TTC549 (cell line): ENCODE results near the gene AUTS2.

Source experiments
- FAIRE-seq: peaks from 2 replicates; lab custom pipeline; 2012; peaks lifted over from hg19 to GRCh38; lab: Jason Lieb, UNC

AUTS2 gene

DNA sequence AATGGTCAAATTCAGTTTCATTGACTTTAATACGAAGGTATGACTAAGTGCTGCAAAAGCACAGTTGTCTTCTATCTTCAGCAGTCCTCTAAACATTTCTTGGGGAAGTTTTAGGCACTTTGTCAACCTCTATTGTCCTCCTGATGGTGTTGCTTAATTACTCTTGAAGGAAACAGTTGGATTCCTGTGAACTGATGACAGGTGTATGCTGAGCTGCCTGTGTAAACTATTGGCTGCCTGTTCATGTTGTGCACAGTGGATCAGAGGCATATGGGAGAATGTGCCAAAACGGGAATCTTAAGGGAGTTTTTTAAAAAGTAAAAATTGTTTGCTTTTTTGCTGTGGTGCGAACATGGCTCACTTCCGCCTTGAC, 221.0 kb downstream of the AUTS2 start:
- no peak for FAIRE-seq

GRCh38 chr7:69820479-69821192, 222.4 kb downstream of the AUTS2 start:
- no peak for FAIRE-seq

- FAIRE-seq: no peak
Observed at GRCh38 chr7:69822386-69822785, 224.1 kb downstream of the AUTS2 start.

- FAIRE-seq: no peak
Observed at GRCh38 chr7:69823151-69823744, 225.0 kb downstream of the AUTS2 start.

DNA sequence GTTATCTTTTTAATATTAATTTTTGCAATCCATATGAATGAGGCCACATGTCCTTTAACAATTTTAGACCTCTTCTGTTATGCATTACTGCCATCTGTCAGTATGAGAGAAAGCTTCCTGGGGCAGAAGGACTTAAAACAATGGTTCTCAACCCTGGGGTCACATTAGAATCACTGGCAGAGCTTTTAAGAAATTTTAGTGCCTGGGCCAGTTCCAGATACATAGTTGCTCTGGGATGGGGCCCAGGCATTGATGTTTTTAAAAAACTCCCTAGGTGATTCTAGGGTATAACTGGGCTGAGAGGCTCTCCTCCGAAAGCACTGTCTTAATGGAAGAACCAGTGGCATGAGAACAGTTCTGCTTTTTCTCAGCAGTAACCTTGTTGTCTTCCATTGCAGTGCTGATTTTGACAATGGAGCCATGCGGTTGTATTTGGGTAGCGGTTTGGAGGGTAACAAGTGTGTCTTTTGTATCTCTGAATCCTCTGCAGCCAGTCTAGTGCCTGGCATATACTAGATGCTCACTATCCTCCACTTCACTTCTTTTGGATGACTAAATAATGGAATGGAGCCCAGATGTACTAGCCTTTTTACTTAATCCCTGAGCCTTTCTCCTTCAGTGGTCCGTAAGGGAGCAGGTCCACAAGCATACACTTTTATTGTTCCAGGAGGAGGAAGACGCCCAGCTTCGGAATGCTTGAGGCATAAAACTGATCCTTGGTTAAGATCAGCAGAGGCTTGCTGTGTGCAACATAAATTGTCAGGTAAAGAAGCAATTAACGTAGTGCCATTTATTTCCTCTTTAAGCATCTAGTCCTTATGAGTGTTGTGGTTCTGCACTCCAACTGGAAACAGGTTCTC, 227.1 kb downstream of the AUTS2 start:
- FAIRE-seq: no peak

DNA sequence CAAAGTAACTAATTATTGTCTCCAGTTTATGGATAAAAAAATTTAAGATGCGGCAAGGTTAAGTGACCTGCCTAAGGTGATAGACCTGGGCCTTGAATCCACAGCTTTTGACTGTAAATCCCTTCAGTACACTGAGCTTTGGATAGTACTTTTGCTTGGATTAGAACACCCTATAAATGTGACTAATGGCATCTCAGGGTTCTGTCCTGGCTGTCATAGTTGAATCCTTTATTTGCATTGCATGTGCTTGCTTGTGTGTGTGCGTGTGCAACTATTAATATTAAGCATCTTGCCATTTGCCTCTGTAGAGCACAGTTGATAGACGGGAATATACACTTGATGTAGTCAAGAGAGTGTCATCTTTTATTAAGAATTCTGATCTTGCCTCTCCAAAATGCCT, 228.0 kb downstream of the AUTS2 start:
- no peak for FAIRE-seq

- no peak for FAIRE-seq
Observed at GRCh38 chr7:69827140-69827539, 228.9 kb downstream of the AUTS2 start.

DNA sequence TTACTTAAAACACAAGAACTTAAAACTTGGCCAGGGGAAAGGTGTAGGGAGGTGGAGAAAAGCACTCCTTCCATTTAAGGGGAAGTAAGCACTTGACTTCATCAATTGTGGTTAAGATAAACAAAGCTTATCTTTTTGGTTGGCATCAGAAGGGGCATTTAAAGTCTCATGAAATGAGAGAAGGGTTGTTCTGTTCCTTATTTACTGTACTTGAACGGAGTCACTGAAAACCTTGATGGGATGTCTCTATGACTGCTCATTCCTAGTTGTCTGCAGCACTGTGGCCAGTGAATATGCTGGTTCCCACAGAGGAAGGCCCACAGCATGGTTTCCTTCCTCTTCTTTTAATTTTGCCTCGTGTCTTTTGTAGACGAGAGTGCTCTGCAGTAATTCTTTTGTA, 229.3 kb downstream of the AUTS2 start:
- FAIRE-seq: no peak

DNA sequence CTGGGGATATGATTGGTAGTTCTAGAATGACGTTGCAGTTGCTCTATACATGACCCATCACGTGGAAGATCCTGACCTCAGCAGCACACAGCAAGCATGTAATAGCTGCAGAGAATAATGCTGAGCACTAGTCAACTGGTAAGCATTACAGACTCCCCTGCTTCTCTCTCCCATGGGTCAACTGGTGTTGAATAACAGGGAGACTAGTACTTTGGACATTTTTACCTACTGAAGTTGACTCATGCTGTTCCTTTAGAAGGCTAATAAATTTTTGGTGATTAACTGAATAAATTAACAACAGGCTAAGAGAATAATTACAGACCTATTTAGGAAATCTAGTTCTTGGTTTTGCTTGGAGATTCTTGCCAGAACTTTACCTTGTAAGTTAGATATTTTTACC, 234.1 kb downstream of the AUTS2 start:
- no peak for FAIRE-seq

- no peak for FAIRE-seq
Observed at GRCh38 chr7:69833964-69834363, 235.7 kb downstream of the AUTS2 start.

- no peak for FAIRE-seq
Observed at GRCh38 chr7:69836702-69837101, 238.4 kb downstream of the AUTS2 start.

DNA sequence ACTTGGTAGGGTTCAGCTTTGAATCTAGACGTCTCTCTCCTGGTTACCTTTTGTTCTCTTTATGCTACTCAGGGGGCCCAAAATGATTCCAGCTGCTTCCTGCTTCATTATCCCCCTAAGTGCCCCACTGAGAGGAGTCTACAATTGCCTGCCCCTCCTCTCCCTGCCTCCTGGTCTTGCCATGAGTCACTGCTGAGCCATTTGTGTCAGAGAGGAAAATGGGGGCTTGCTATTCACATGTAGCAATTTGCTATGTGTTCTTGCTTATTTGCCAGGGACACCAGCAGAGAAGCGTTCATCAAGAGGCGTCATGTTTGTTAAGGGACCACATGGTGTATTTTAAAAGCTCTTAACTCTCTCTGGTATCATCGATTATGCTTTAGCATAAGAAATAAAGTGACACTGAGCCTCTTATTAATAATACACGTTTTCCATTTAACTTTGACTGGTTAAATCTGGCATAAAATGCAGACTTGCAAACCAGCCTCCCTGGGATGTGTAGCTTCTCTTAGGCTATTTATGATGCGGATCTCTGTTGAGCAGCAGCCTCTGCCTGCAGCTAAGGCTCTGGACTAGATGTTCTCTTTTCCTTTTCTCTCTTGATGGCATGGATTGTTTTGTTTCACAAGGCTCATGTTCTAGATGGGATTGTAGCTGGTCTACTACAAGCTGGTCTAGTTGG, 239.3 kb downstream of the AUTS2 start:
- FAIRE-seq: no peak

DNA sequence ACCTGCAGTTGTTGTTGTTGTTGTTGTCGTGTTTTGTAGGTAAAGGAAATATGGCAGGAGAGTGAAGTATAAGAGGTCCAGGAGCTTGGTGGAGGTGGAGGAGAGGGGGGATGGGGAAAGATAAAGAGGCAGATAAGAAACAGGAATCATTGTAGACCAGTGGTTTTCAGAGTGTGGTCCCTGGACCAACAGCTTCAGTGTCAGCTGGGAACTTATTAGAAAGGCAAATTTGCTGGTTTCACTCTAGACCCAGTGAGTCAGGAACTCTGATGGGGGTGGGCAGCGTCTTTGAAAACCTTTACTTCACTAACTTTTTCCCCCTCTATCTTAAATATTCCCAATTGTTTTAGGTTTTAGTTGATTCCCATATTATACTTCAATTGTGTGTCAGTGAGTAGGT, 241.5 kb downstream of the AUTS2 start:
- FAIRE-seq: no peak

DNA sequence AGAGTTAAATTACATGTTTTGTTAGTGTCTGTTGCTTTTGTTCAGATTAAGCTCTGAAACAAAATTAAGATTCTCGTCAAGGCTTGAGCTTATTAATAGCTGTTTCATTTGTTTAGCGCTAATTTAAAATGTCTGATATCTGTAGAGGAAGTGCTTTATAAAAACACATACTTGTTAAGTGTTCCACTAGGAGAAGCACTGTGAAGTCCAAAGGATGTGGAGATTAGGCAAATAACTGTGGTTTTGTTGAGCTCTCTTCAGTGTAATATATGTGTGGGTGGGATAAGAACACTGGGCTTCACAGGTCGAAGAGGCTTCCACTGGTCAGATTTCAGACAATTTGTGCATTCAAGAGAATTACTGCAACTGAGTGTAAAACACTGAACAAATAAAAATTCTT, 242.0 kb downstream of the AUTS2 start:
- FAIRE-seq: no peak

- no peak for FAIRE-seq
Observed at GRCh38 chr7:69843653-69844052, 245.4 kb downstream of the AUTS2 start.

- FAIRE-seq: no peak
Observed at GRCh38 chr7:69844264-69844868, 246.1 kb downstream of the AUTS2 start.

DNA sequence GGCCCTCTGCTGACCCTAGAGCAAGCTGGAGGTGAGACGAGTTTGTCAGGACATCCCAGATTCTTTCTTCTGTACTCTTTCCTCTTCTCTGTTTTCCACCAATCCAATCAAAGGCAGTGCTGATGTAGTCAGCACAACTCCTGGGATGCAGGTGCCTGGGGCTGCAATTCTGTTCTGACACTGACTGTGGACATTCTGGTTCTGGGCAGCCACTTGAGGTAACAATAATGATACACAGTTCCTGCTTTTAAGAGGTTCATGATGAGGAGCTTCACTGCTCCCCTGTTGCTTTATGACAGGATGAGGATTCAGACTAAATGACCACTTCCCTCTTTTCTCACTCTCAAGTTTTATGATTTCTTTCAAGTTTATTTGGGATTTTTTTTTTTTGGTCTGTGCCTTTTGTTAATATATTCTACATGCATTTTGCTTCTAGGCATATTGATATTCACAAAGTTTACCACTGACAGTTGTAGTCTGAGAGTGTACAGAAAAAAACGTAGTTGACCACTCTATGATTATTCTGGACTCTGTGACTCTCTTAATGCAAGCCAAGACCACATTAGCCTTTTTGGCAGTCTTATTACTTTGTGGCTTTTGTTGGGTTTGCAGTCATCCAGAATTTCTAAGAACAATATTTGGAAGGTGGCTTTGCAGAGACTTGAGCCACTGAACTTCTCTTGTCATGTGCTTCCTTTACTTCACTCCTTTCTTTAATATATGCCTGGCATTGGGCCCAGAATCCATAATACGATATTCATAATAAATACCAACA, 247.6 kb downstream of the AUTS2 start:
- FAIRE-seq: no peak

- no peak for FAIRE-seq
Observed at GRCh38 chr7:69847921-69848612, 249.8 kb downstream of the AUTS2 start.

- FAIRE-seq: no peak
Observed at GRCh38 chr7:69849268-69849667, 251.0 kb downstream of the AUTS2 start.

GRCh38 chr7:69857014-69857413, 258.7 kb downstream of the AUTS2 start:
- no peak for FAIRE-seq

DNA sequence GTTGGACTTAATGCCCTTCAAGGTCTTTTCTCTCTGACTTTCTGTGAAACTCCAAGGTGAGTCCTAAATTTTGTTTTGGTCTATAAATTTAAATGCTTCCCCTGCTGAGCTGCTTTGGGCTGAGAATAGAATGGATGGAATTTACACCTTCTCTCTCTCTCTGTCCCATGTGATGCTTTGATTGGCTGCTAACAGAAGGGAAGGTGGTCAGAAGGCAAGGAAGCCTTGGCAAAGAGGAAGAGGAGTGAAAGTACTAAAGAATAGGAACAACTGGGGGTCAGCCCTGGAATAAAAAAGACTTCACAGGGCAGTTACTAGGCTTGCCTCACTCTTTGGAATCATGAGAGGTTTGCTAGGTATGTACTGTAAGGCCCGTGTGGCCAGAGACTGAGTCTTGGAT, 260.2 kb downstream of the AUTS2 start:
- FAIRE-seq: no peak
